Measurements from ENCODE around the gene PLCB1. TPM values are rescaled to one million over a fixed set of nuclear protein-coding genes. Genes with fewer than 3 reads are reported as not detected.
A peak's percentile ranks its signal among the peaks of the same experiment; 100 is the strongest.

The PLCB1 gene
- total RNA-seq, 1 donor = 46.5 TPM

DNA sequence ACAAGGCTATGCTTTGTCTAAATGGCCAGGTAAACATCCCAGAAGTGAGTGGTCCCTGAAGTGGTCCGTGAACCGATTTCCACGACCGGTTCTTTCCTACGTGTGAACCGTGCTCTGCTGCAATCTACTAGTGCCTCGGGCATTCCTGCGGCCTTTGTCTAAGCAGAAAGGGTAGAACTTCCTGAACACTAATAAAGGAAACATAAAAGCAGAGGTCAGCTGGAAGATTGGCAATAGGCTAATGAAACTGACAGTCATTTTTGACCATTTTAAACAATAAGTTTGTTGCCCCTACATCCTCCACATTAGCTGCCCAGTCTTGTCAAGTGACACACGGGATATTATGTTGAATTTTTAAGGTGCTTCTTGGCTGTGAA, 410.0 kb downstream of the PLCB1 start:
- TF ChIP-seq, protein P1, sequence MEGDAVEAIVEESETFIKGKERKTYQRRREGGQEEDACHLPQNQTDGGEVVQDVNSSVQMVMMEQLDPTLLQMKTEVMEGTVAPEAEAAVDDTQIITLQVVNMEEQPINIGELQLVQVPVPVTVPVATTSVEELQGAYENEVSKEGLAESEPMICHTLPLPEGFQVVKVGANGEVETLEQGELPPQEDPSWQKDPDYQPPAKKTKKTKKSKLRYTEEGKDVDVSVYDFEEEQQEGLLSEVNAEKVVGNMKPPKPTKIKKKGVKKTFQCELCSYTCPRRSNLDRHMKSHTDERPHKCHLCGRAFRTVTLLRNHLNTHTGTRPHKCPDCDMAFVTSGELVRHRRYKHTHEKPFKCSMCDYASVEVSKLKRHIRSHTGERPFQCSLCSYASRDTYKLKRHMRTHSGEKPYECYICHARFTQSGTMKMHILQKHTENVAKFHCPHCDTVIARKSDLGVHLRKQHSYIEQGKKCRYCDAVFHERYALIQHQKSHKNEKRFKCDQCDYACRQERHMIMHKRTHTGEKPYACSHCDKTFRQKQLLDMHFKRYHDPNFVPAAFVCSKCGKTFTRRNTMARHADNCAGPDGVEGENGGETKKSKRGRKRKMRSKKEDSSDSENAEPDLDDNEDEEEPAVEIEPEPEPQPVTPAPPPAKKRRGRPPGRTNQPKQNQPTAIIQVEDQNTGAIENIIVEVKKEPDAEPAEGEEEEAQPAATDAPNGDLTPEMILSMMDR (IDR thresholded peaks at IDR 0.05; ENCODE audit: insufficient read depth, low read length) = no peak
- no peak for DNase-seq (ENCODE audit: low read depth)
- no peak overlapping the region for H3K4me3 ChIP-seq (ENCODE audit: low read depth, low read length)

GRCh38 chr20:8545212-8545611, 413.1 kb downstream of the PLCB1 start:
- TF ChIP-seq, protein P1 (IDR thresholded peaks at IDR 0.05; ENCODE audit: insufficient read depth, low read length) = no peak
- DNase-seq (ENCODE audit: low read depth) = peak; percentile 49
- no peak overlapping the region for H3K4me3 ChIP-seq (ENCODE audit: low read depth, low read length)

GRCh38 chr20:8547035-8547650, 415.1 kb downstream of the PLCB1 start:
- no peak overlapping the region for H3K4me3 ChIP-seq (ENCODE audit: low read depth, low read length)
- TF ChIP-seq, protein P1 (IDR thresholded peaks at IDR 0.05; ENCODE audit: insufficient read depth, low read length) = no peak
- DNase-seq (ENCODE audit: low read depth) = peak; percentile 48

DNA sequence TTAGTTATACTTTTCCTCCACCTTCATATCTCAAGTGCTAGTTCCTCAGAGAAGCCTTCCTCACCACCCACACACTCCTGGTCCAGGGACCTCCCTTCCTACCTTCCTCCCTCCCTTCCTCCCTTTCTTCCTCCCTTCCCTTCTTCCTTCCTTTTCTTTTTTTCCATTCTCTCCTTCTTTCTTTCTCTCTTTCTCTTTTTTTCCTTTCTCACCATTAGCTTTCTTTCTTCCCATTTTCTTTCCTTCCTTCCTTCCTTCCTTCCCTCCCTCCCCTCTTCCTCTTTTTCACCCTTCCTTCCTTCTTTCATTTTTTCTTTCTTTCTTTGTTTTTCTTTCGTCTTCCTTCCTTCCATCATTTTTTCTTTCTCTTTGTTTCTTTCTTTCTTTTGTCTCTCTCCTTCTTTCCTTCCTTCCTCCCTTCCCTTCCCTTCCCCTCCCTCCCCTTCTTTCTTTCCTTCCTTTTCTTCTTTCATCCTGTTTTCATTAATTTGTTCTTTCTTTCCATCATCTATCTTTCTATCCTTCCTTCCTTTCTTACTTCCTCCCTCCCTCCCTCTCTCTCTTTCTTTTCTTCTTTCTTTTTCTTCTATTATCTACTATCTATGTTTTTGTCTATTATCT, 416.0 kb downstream of the PLCB1 start:
- no peak overlapping the region for H3K4me3 ChIP-seq (ENCODE audit: low read depth, low read length)
- DNase-seq (ENCODE audit: low read depth) = no peak
- TF ChIP-seq, protein P1 (IDR thresholded peaks at IDR 0.05; ENCODE audit: insufficient read depth, low read length) = no peak

GRCh38 chr20:8549192-8549591, 417.1 kb downstream of the PLCB1 start:
- TF ChIP-seq, protein P1 (IDR thresholded peaks at IDR 0.05; ENCODE audit: insufficient read depth, low read length) = no peak
- no peak for DNase-seq (ENCODE audit: low read depth)
- no peak overlapping the region for H3K4me3 ChIP-seq (ENCODE audit: low read depth, low read length)

DNA sequence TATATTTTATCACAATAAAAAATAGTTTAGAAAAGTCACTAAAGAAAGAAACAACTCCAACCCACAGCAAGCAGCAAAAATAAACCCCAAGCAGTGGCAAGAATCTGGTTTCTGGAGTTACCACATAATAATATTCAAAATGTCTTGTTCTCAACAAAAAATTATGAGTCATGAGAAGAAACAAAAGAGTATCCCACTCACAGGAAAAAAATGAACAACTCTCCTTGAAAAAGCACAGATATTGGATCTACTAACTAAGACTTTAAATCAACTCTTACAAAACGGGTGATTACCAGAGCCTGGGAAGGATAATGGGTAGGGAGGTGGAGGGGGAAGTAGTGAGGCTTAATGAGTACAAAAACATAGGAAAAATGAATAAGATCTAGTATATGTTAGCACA, 425.6 kb downstream of the PLCB1 start:
- TF ChIP-seq, protein P1 (IDR thresholded peaks at IDR 0.05; ENCODE audit: insufficient read depth, low read length) = no peak
- peak; percentile 76 for DNase-seq (ENCODE audit: low read depth)
- H3K4me3 ChIP-seq (ENCODE audit: low read depth, low read length) = no peak overlapping the region
